ENCODE data around the gene HIF1AN. TPM values are rescaled to one million over a fixed set of nuclear protein-coding genes. Genes with fewer than 3 reads are reported as not detected.
"Not testable (repeated sequence)": the region's sequence is repeated elsewhere in the genome, so short reads cannot be mapped to it uniquely, and the experiment has no call there.

The HIF1AN gene
- polyA plus RNA-seq, 12 donors = 27.1 to 46.3 (median 40.6) TPM; not detected in 1

DNA sequence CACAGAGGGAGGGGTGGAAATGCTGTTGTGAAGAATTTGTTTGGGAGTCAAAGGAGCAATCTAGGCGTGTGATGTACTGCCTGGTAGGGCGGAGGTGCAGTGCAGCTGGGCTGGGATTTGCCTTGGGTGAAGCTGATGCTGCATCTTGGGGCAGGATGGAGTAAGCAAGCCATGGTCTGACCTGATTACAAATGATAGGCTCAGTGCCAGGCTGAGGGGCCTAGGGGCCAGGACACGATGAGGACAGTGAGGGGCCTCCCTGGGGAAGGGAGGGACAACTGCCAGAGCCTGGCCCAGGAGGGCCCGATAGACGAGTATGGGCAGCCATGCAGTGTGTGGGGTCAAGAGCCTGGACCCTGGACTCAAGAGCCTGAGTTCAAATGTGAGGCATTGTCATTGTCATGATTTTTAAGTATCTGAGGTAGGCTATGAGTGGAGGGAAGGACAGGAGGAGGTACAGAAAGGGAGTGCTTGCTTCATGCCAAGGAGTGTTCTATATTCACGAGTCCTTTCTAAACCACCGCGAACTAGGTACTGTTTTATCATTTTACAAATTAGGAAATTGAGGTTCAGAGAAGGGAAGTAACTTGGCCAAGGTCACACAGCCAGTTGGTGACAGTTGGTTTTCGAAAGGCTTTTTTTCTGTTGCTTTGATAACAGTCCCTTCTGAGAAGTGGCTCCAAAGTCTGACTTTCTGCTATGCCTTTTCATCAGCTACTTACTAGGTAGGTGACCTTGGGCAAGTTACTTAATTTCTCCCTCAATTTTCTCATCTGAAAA, 29.7 kb downstream of the HIF1AN start:
- no peak for DNase-seq

DNA sequence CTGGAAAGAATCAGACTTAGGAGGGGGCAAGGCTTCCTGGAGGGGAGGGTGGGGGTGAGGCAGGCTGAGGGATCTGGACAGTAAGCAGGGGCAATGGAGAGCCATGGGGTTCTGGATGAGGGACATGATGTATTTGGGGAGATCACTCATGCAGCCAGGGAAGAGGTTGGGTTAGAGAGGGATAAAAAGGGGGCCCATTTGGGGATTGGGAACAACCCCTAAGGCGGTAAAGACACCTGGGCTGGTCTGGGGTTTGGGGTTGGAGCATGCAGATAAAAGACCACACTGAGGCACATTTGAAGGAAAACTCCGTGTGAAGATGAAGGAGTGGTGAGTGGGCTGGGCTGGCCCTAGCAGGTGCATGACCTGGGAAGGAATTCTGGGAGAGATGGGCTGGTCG, 30.8 kb downstream of the HIF1AN start:
- DNase-seq = no peak

DNA sequence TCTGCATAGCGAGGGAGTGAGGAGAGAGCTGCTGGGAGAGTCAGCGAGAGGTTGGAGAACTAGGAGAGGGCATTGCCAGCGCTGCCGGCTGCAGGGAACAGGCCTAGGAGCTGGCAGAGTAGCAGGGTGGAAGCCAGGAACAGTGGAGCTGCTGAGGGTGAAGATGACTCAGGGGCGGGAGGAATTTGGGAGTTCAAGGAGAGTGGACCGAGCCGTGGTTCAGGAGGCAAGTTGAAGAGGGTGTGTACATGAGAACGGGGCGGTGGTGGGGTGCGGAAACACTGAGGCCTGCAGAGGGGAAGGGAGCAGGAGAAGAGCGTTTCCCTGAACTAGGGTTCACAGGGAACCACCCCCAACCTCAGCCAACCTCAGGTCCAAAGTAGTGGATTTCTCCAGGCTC, 31.5 kb downstream of the HIF1AN start:
- no peak for DNase-seq

DNA sequence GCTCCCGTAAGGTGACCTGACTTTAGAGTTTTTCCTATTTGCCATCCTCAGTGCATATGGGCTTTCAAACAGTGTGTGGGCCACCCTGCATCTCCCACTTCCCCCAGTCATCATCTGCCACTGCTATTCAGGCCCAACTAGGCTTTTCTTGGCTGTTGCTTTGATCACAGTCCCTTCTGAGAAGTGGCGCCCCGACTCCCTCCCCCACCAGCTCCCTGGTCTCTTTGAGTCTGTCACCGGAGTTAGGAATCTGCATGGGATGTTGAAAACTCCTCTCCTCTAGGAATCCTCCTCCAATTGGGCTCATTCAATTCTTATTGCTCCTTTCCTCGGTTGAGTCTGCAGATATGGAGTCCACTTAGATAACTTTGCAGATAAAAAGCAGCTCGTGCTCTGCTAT, 32.1 kb downstream of the HIF1AN start:
- no peak for DNase-seq

DNA sequence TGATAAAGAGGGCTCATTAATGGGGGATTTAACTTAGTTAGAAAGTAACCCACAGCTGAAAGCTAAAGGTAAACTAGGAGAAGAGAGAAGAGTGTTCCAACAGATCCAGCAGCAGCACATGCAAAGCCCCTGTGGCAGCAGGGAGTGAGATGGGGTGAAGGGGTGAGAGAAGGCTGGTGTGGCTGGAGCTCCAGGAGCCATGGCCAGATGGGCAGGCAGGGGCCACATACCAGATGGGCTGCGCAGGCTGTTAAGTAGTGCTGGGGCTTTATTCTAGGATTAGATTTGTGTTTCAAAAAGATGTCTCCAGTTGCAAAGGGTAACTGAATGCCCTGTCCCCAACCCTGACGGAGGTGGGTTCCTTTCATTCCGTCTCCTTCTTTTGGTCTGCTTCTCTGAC, 33.2 kb downstream of the HIF1AN start:
- no peak for DNase-seq

DNA sequence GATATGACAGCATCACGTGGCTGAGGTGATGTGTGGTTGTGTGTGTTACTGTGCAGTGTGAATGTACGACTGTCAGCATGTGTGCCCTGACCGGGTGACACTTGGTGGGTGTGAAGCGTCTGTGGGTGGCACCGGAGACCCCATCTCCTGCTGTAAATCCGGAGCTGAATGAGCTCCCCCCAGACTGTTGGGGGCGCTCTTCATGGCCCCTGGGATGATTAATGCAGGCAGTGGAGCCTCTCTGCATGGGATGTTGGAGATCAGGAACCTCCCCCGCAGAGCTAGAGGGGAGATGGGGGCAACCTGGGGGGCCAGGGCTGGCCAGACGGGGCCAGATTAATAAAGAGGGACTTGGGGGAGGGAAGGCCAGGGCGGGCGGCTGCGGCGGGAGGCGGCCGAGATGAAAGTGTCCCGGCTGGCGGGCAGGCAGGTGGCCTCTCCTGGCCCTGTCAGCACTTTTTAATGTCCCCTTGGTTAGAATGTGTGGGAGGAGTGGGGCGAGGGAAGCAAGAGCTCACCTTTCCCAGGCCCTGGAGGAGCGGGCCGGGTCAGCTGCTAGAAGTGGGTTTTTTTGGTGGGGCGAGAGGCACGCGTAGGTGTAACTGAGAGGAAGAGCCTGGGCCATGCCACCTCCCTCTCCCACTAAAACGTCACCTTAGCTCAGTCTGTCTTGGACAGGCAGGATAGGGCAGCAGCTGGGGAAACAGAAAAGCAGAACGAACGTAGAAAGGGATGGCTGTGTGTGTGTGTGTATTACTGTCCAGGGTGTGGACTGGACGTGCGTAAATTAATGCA, 34.1 kb downstream of the HIF1AN start:
- no peak for DNase-seq

DNA sequence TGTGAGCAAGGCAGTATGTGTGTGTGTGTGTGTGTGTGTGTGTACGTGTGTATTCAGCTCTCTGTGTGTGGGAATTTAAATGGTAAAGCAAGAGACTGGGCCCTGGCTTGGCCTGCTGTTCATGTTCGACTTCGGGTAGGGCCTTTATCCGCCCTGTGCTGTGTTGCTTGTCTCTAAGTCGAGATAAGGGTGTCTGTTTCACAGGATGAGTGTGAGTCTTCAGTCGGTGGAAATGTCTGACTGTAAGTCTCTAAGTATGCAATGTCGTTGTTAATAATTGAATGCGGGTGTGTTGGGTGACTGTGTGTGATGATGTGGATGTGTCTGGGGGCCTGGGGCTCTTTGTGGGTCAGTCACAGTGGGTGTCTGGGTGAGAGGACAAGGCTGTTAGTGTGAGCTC, 34.8 kb downstream of the HIF1AN start:
- no peak for DNase-seq

DNA sequence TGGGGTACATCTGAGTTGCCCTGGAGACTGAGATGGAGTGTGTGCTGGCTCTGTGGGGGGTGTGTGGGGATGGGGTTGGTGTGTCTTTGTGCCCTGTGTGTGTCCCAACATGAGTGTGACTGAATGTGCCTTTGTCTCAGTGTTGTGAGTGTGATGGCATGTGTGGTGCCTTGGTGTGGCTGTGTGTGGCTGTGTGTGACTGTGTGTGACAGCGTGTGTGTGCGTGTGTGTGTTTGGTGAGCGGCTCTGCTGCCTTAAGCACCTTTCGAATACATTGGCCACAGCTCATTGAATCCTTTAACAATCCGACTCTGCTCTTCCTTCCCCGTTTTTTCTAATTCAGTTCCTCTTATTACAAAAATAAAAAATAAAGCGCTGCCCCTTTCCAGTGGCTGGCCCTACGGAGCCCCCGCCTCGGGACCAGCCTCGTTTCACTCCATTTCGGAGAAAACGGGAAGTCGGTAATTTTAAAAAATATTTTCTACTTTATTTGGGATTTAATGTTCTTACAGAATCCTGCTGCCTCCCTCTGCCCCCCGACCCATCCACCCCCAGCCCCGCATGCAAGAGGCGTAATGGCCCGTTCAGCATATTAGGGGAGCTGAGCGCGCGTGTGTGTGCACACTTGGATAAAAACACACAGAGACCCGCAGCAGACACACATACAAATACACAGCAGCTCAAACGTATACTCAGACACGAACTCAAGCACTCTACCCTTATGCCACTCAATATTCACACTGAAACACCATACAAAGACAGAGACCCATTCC, 35.5 kb downstream of the HIF1AN start:
- DNase-seq = no peak

DNA sequence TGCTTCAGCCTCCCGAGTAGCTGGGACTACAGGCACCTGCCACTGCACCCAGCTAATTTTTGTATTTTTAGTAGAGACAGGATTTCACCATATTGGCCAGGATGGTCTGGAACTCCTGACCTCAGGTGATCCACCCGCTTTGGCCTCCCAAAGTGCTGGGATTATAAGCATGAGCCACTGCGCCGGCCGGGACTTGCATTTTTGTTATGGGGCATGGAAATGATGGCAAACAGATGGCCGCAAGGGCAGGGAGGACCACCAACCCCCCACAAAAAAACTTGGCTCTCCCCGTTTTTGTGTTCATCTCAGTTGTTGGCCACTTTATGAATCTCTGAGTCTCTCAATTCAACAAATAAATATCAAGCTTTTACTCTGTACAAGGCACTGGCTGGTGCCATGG, 39.4 kb downstream of the HIF1AN start:
- DNase-seq = not testable (repeated sequence)

DNA sequence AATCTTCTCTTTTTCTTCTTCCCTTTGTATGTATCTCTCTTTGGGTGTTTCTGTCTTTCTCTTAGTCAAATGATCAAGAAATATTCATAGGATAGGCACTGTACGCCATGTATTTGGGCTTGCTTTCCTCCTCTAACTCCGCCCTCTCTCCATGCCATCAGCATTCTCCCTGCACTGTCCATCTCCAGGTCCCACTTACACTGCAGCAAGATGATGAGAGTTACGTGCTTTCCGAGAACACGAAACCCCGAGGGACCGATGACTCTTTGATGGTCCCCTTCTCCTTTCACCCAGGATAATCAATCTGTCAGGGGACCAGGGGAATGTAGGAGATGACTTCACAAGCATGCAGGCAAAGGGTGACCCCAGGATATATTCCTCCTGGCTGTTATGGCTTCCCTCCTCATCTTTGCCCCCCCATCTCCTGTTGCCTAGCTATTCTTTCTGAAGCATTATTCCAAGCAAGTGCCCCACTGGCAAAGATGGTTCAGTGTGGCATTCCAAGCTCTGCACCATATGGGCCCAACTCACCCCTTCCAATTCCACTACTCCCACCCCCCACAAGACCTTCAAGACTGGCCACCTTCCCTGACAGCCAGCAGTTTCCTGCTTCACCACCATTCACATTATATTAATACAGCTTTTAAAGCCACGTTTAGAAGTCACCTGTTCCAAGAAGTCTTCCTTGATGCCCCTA, 40.0 kb downstream of the HIF1AN start:
- DNase-seq = no peak

DNA sequence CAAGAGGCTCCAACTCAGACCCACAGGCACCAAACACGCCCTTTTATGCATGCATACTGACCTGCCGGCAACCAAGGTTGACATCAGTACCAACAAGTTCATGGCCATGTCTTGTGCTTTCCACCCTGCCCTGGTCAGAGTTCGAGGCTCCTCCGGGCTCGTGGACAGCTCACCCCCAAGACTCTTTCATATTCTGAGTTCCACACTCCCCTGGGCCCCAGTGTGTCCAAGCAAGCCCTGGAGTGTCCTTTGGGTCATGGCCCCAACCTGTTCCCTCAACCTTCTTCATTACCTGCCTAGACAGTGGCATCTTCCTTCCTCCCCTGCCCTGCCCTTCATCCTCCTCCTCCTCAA, 40.5 kb downstream of the HIF1AN start:
- no peak for DNase-seq

DNA sequence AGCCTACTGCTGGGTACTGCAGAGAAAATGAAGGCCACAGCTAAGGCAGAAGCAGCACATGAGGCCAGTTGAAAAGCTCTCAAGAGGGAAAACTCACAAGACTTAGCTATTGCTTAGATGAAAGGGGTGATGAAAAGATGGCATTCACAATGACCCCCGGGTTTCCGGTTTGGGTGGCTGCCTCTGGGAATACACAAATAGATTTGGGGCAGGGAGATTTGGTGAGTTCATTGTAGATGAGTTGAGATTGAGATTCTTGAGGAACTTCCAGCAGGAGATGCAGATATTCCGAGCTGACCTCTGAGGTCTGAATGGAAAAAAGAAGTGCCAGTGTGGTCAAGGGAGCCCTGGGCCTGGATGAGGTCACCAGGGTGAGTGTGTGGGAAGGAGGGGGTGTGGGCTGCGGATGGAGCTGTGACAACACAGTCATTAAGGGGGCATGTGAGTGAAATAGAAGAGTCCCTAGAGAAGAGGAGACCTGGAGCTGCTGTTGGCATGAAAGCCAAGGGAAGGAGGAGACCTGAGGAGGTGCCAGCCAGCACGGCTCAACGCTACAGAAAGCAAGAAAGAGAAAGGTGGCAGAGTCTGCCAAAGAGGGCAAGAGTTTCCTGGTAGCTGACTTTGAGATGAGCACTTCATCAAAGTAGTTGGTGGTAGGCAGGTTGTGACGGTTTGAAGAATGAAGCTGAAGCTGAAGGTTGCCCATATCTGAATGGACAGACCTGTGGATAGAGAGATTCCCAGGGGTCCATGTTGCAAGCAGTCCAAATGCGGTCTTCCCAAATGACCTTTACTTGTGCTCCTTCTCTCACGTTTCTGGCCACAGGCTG, 43.7 kb downstream of the HIF1AN start:
- no peak for DNase-seq

DNA sequence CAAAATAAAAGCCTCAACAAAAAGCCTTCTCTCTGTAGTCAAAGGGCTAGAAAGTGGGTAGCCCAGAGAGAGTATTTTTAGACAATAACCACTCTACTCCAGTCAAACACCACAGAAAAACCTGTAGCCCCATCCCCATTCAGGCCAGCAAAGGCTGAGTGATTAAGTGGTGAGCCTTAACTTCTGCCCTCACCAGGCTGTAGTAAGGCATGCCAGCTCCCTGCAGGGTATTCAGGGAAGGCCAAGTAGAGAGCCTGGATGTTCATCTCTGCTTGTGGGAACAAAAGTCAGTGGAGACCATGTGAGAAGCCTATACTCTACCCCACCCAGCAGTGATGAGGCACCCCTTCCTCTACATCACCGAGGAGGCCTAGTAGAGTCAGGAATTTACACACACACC, 51.2 kb downstream of the HIF1AN start:
- no peak for DNase-seq

DNA sequence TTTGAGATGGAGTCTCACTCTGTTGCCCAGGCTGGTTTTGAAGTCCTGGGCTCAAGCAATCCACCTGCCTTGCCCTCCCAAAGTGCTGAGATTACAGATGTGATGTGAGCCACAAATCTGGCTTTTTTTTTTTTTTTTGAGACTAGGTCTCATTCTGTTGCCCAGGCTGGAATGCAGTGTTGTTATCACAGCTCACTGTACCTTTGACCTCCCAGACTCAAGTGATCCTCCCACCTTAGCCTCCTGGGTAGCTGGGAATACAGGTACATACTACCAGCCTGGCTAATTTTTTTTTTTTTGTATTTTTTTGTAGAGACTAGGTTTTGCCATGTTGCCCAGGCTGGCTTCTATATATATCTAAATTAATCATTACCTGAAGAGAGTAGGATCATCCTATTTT, 62.4 kb downstream of the HIF1AN start:
- DNase-seq = no peak

DNA sequence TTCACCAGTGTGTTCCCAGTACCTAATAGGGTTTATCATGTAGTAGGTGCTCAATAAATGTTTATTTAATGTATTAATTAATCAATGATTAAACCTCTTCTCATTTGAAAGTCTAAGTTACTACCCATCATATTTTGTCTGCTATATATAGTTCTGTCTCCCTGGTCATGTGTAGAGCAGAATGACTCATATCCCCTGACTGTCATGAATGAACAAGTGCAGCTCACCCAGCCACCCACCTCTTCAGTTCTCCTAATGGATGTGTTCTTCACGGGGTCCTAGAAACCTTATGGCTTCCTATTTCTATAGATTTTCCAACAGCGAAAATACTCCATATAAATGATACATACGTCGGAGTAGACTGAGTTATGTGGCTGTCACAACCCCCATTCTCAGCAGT, 64.5 kb downstream of the HIF1AN start:
- DNase-seq = no peak

DNA sequence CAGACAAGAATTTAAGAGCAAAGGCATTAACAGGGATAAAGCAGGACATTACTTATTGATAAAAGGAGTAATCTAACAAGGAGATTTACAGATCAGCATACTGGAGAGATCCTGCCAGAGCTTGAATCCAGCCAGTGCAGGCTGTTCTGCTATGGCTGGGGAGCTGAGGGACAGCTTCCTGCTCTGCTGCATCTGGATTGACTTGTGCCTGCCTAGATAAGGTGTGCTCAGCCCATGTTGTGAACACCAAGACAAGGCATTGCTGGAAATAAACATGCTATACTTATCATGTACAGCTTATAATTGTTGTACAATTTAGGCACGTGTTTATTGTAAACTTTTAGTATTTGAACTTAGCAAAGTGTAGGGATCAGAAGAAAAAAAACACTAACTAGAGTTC, 71.7 kb downstream of the HIF1AN start:
- DNase-seq = no peak

Other genes with a start within 250 kb of the HIF1AN start
- 10 to 100 TPM in 11 of 12 donors, not detected in 1; 22.5 to 34.9 (median 28.4) TPM for gene BLOC1S2, start 249.3 kb upstream of the HIF1AN start, polyA plus RNA-seq (ENCODE audit: insufficient read length in 12 of 12)
- gene PKD2L1, start 205.7 kb upstream of the HIF1AN start, polyA plus RNA-seq (ENCODE audit: insufficient read length in 12 of 12) = under 1 TPM in 6 of 12 donors, not detected in 6; 0.05 to 0.39 (median 0.18) TPM
- 10 to 100 TPM in 11 of 12 donors, not detected in 1; 12.6 to 35.8 (median 21.7) TPM for gene SCD, start 188.7 kb upstream of the HIF1AN start, polyA plus RNA-seq (ENCODE audit: insufficient read length in 12 of 12)
- gene WNT8B, start 72.9 kb upstream of the HIF1AN start, polyA plus RNA-seq (ENCODE audit: insufficient read length in 12 of 12) = under 1 TPM in 4 of 12 donors, not detected in 8; 0.09 to 0.15 (median 0.12) TPM
- gene SEC31B, start 16.1 kb upstream of the HIF1AN start, polyA plus RNA-seq (ENCODE audit: insufficient read length in 12 of 12) = 10 to 100 TPM in 6 of 12 donors, 1 to 10 TPM in 5, not detected in 1; 4.9 to 30.1 (median 11.3) TPM
- gene NDUFB8, start 6.1 kb upstream of the HIF1AN start, polyA plus RNA-seq (ENCODE audit: insufficient read length in 12 of 12) = 100 to 1,000 TPM in 7 of 12 donors, 10 to 100 TPM in 4, not detected in 1; 93.3 to 124 (median 102) TPM
- gene PAX2, start 209.6 kb downstream of the HIF1AN start, polyA plus RNA-seq (ENCODE audit: insufficient read length in 12 of 12) = 1 to 10 TPM in 1 of 12 donors, under 1 TPM in 4, not detected in 7; 0.03 to 1.5 (median 0.22) TPM